GM15510 (cell line): ENCODE results near the gene LYPLA2.

Experiments
- POLR2A ChIP-seq: IDR thresholded peaks from 3 replicates; pipeline ENCODE4 v1.6.1; 2011; ENCODE audit warnings: borderline replicate concordance; ENCODE audit not compliant: insufficient read length; ENCODE audit errors: extremely low read depth

The LYPLA2 gene

GRCh38 chr1:23838401-23838866, 47.5 kb downstream of the LYPLA2 start:
- no peak for TF ChIP-seq POLR2A

DNA sequence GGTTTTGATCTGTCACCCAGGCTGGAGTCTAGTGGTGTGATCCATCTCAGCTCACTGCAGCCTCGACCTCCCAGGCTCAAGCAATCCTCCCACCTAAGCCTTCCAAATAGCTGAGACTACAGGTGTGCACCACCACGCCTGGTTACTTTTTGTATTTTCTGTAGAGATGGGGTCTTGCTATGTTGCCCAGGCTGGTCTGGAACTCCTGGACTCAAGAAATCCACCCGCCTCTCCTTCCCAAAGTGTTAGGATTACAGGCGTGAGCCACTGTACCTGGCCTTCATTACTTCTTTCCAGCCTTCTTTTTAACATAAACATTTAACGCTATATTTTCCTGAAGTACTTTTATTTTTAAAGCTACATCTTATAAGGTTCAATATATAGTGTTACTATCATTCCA, 52.7 kb downstream of the LYPLA2 start:
- TF ChIP-seq POLR2A, result no peak
